ENCODE results near the gene KRTAP10-8. TPM values are rescaled to one million over a fixed set of nuclear protein-coding genes. Genes with fewer than 3 reads are reported as not detected.
"Not testable (repeated sequence)": the region's sequence is repeated elsewhere in the genome, so short reads cannot be mapped to it uniquely, and the experiment has no call there.

KRTAP10-8 gene
- polyA plus RNA-seq, 3 donors, result not detected

- 74 to 88% (median 79%) methylated on average over 12 to 13 of the region's 13 CpGs for WGBS, 3 donors
- no peak overlapping the region for H3K27ac ChIP-seq (ENCODE audit: low read depth, low read length)
Observed at GRCh38 chr21:44612669-44613229, 870 bp downstream of the KRTAP10-8 start.

- 73 to 89% (median 85%) methylated on average over 25 to 26 of the region's 26 CpGs for WGBS, 3 donors
Observed at GRCh38 chr21:44613386-44614155, 1.7 kb downstream of the KRTAP10-8 start.

GRCh38 chr21:44614161-44614631, 2.3 kb downstream of the KRTAP10-8 start:
- 72 to 86% (median 83%) methylated on average over 20 of the region's 20 CpGs for WGBS, 3 donors
- H3K27ac ChIP-seq (ENCODE audit: low read depth, low read length), result no peak overlapping the region

More at GRCh38 chr21:44613386-44614155, 1.7 kb downstream of the KRTAP10-8 start:
- no peak overlapping the region for H3K27ac ChIP-seq (ENCODE audit: low read depth, low read length)

- H3K27ac ChIP-seq (ENCODE audit: low read depth, low read length), result no peak overlapping the region
- 81 to 88% (median 86%) methylated on average over 28 of the region's 28 CpGs for WGBS, 3 donors
Observed at GRCh38 chr21:44614961-44615391, 3.1 kb downstream of the KRTAP10-8 start.

- no peak overlapping the region for H3K27ac ChIP-seq (ENCODE audit: low read depth, low read length)
- 58 to 79% (median 78%) methylated on average over 8 of the region's 8 CpGs for WGBS, 3 donors
Observed at GRCh38 chr21:44615466-44615865, 3.6 kb downstream of the KRTAP10-8 start.

GRCh38 chr21:44615911-44616590, 4.2 kb downstream of the KRTAP10-8 start:
- H3K27ac ChIP-seq (ENCODE audit: low read depth, low read length), result no peak overlapping the region
- WGBS, 3 donors, result 58 to 80% (median 77%) methylated on average over 17 of the region's 17 CpGs

- 69 to 85% (median 80%) methylated on average over 16 of the region's 16 CpGs for WGBS, 3 donors
- no peak overlapping the region for H3K27ac ChIP-seq (ENCODE audit: low read depth, low read length)
Observed at GRCh38 chr21:44616591-44616926, 4.7 kb downstream of the KRTAP10-8 start.

GRCh38 chr21:44617071-44617501, 5.2 kb downstream of the KRTAP10-8 start:
- H3K27ac ChIP-seq (ENCODE audit: low read depth, low read length), result no peak overlapping the region
- 49 to 63% (median 60%) methylated on average over 8 of the region's 8 CpGs for WGBS, 3 donors

- H3K27ac ChIP-seq (ENCODE audit: low read depth, low read length), result no peak overlapping the region
- WGBS, 3 donors, result 8 to 27% (median 17%) methylated on average over 4 of the region's 4 CpGs
Observed at GRCh38 chr21:44618504-44618903, 6.6 kb downstream of the KRTAP10-8 start.

GRCh38 chr21:44618909-44619308, 7.0 kb downstream of the KRTAP10-8 start:
- H3K27ac ChIP-seq (ENCODE audit: low read depth, low read length), result no peak overlapping the region
- 34 to 68% (median 50%) methylated on average over 3 of the region's 3 CpGs for WGBS, 3 donors

- 77 to 88% (median 87%) methylated on average over 6 of the region's 6 CpGs for WGBS, 3 donors
- H3K27ac ChIP-seq (ENCODE audit: low read depth, low read length), result no peak overlapping the region
Observed at GRCh38 chr21:44619886-44620285, 8.0 kb downstream of the KRTAP10-8 start.

- H3K27ac ChIP-seq (ENCODE audit: low read depth, low read length), result no peak overlapping the region
Observed at GRCh38 chr21:44623575-44623974, 11.7 kb downstream of the KRTAP10-8 start.

GRCh38 chr21:44625756-44626155, 13.9 kb downstream of the KRTAP10-8 start:
- H3K27ac ChIP-seq (ENCODE audit: low read depth, low read length), result no peak overlapping the region
- 85 to 89% (median 86%) methylated on average over 7 of the region's 7 CpGs for WGBS, 3 donors

GRCh38 chr21:44626262-44626661, 14.4 kb downstream of the KRTAP10-8 start:
- H3K27ac ChIP-seq (ENCODE audit: low read depth, low read length), result no peak overlapping the region
- 69 to 73% (median 72%) methylated on average over 8 to 10 of the region's 10 CpGs for WGBS, 3 donors

- 47 to 55% (median 48%) methylated on average over 7 of the region's 7 CpGs for WGBS, 3 donors
- no peak within 1 kb of the TSS for H3K27ac ChIP-seq (ENCODE audit: low read depth, low read length)
Observed at GRCh38 chr21:44626673-44627143, 14.8 kb downstream of the KRTAP10-8 start, which contains the start of gene KRTAP10-9. KRTAP10-9 (plus strand) TSS chr21:44627093; CDS start chr21:44627172, 79 bp downstream.

GRCh38 chr21:44627181-44627822, 15.4 kb downstream of the KRTAP10-8 start:
- H3K27ac ChIP-seq (ENCODE audit: low read depth, low read length), result not testable (repeated sequence)
- 78 to 86% (median 82%) methylated on average over 13 to 17 of the region's 20 CpGs for WGBS, 3 donors

GRCh38 chr21:44627831-44628233, 16.0 kb downstream of the KRTAP10-8 start:
- H3K27ac ChIP-seq (ENCODE audit: low read depth, low read length), result not testable (repeated sequence)
- 34 to 51% (median 43%) methylated on average over 9 to 15 of the region's 15 CpGs for WGBS, 3 donors

- H3K27ac ChIP-seq (ENCODE audit: low read depth, low read length), result no peak overlapping the region
- 66 to 75% (median 75%) methylated on average over 18 of the region's 18 CpGs for WGBS, 3 donors
Observed at GRCh38 chr21:44628707-44629391, 17.0 kb downstream of the KRTAP10-8 start.
